Keratinocyte (primary cell): ENCODE measurements around the gene PTGES3. TPM values are rescaled to one million over a fixed set of nuclear protein-coding genes. Genes with fewer than 3 reads are reported as not detected.

Experiments used
- DNase-seq: peaks from one replicate; pipeline ENCODE4 v3.0.0-alpha.2; 2011; ENCODE audit warnings: low read depth, missing footprints, low spot score
- FAIRE-seq: peaks from 2 replicates; lab custom pipeline; 2011; peaks lifted over from hg19 to GRCh38; lab: Jason Lieb, UNC
- H2AFZ ChIP-seq: 2 replicates; pipeline ENCODE4 v1.6.0; 2012; ENCODE audit warnings: low read length, control low read depth, inconsistent platforms; ENCODE audit not compliant: control insufficient read depth
- H3K27ac ChIP-seq: 2 replicates; pipeline ENCODE4 v1.5.1; 2011; ENCODE audit warnings: low read length; ENCODE audit not compliant: control insufficient read depth, insufficient read depth
- H3K27me3 ChIP-seq: 3 replicates; pipeline ENCODE4 v1.6.0; 2011; ENCODE audit warnings: low read length; ENCODE audit not compliant: control insufficient read depth, insufficient read depth; ENCODE audit errors: extremely low read depth
- H3K36me3 ChIP-seq, 2 experiments: 2 replicates in 1 of 2; 3 replicates in 1 of 2; pipeline ENCODE4 v1.5.1; 2011; ENCODE audit warnings: low read length in 2 of 2, mild to moderate bottlenecking in 1 of 2; ENCODE audit not compliant: control insufficient read depth in 2 of 2, insufficient read depth in 2 of 2; ENCODE audit errors: extremely low read depth in 1 of 2
- H3K4me1 ChIP-seq: 3 replicates; pipeline ENCODE4 v1.5.1; 2011; ENCODE audit warnings: low read length; ENCODE audit not compliant: control insufficient read depth, insufficient read depth; ENCODE audit errors: extremely low read depth
- H3K4me2 ChIP-seq: 3 replicates; pipeline ENCODE4 v1.6.0; 2011; ENCODE audit warnings: low read depth, low read length; ENCODE audit not compliant: control insufficient read depth, insufficient read depth; ENCODE audit errors: extremely low read depth
- H3K4me3 ChIP-seq, 3 experiments: fragments of 200-600 bp in 1 of 3; sonication (generic) in 1 of 3; 2 replicates in 2 of 3; 3 replicates in 1 of 3; pipeline ENCODE4 v1.5.1; 2011 to 2016; ENCODE audit warnings: low read length in 3 of 3, mild to moderate bottlenecking in 3 of 3, control low read depth in 2 of 3, inconsistent platforms in 1 of 3, low read depth in 1 of 3, mixed read lengths in 1 of 3, mixed run types in 1 of 3, moderate library complexity in 1 of 3; ENCODE audit not compliant: control insufficient read depth in 2 of 3, insufficient read depth in 2 of 3; ENCODE audit errors: extremely low read depth in 1 of 3
- H3K79me2 ChIP-seq: 2 replicates; pipeline ENCODE4 v1.6.0; 2012; ENCODE audit warnings: low read length; ENCODE audit not compliant: control insufficient read depth, insufficient read depth
- H3K9ac ChIP-seq: 3 replicates; pipeline ENCODE4 v1.6.0; 2011; ENCODE audit warnings: low read length; ENCODE audit not compliant: control insufficient read depth, insufficient read depth; ENCODE audit errors: extremely low read depth
- H3K9me1 ChIP-seq: 3 replicates; pipeline ENCODE4 v1.6.0; 2011; ENCODE audit warnings: low read length; ENCODE audit not compliant: control insufficient read depth, insufficient read depth; ENCODE audit errors: extremely low read depth
- H3K9me3 ChIP-seq: 2 replicates; pipeline ENCODE4 v1.5.1; 2012; ENCODE audit warnings: low read depth, low read length; ENCODE audit not compliant: control insufficient read depth
- H4K20me1 ChIP-seq: 3 replicates; pipeline ENCODE4 v1.6.0; 2011; ENCODE audit warnings: low read length; ENCODE audit not compliant: control insufficient read depth, insufficient read depth; ENCODE audit errors: extremely low read depth
- CTCF ChIP-seq, 3 experiments: IDR thresholded peaks in 1 of 3; conservative IDR thresholded peaks in 1 of 3; optimal IDR thresholded peaks in 1 of 3; 2 replicates in 2 of 3; 3 replicates in 1 of 3; pipeline versions ENCODE3 to v1.5.1; 2011; ENCODE audit warnings: low read length in 3 of 3, mild to moderate bottlenecking in 3 of 3, moderate library complexity in 2 of 3, control low read depth in 1 of 3, inconsistent platforms in 1 of 3; ENCODE audit not compliant: insufficient read depth in 2 of 3; ENCODE audit errors: extremely low read depth in 1 of 3
- EZH2 ChIP-seq: IDR thresholded peaks from one replicate; pipeline ENCODE4 v1.6.1; 2012; ENCODE audit warnings: inconsistent platforms, mild to moderate bottlenecking, low read length, moderate library complexity
- dilution Hi-C: fragments of 300-500 bp; cut with MboI; formaldehyde crosslinking; loops from one replicate; pipeline ENCODE4 v1.7.0; 2020; ENCODE audit warnings: low sequenced_read_pairs; ENCODE audit not compliant: extremely low pct_ligation_motif_present
- polyA plus RNA-seq, 5 experiments: library from polyadenylated mRNA; depleted of rRNA in 3 of 5; stranded (reverse) in 3 of 5; stranded (forward) in 1 of 5; unstranded in 1 of 5; fragments of >200 nt; gene quantifications; 1 replicate in 1 of 5; 2 replicates in 3 of 5; 3 replicates in 1 of 5; pipeline versions ENCODE4 v1.2.1 to v1.2.3, GENCODE V29; 2011 to 2012; ENCODE audit warnings: missing spikeins in 2 of 5, low read depth in 1 of 5, low replicate concordance in 1 of 5

PTGES3 gene
- polyA plus RNA-seq, 1 donor (not counting 4 experiments of a cell fraction or from before 2014, with no cell fraction given), result 136 TPM

- Histone ChIP-seq H4K20me1 (peaks cover 32% of the 10 kb centered on the region), H3K79me2 (peaks cover 99% of the 10 kb centered on the region), H2AFZ (no peak overlapping the region), H3K4me2 (no peak overlapping the region), H3K27ac (no peak overlapping the region), H3K9me3 (no peaks in the 10 kb centered on the region), H3K9ac (no peak overlapping the region), H3K36me3 (peaks cover 4 to 8% of the 10 kb centered on the region in 2 experiments), H3K9me1 (no peaks in the 10 kb centered on the region), H3K27me3 (no peaks in the 10 kb centered on the region), H3K4me1 (peaks cover 15% of the 10 kb centered on the region), H3K4me3 (no peak overlapping the region)
- dilution Hi-C loops, result no loop called here
- TF ChIP-seq CTCF (optimal IDR thresholded peaks at IDR 0.05 in 1 of 3, IDR thresholded peaks at IDR 0.05 in 1 of 3, conservative IDR thresholded peaks at IDR 0.05 in 1 of 3; ENCODE audit: extremely low read depth in 1 of 3, insufficient read depth in 2 of 3, low read length in 3 of 3) (no peak), EZH2 (no peak)
- FAIRE-seq, result no peak
- DNase-seq, result no peak
Measured at GRCh38 chr12:56682323-56682722, 5.8 kb downstream of the PTGES3 start.

- H4K20me1 ChIP-seq, result peaks cover 36% of the 10 kb centered on the region
- H3K9me1 ChIP-seq, result no peaks in the 10 kb centered on the region
- H3K27ac ChIP-seq, result no peak overlapping the region
- peaks cover 99% of the 10 kb centered on the region for H3K79me2 ChIP-seq
- no peak overlapping the region for H3K4me2 ChIP-seq
- dilution Hi-C loops, result no loop called here
- FAIRE-seq, result no peak
- no peak for TF ChIP-seq EZH2
- TF ChIP-seq CTCF (optimal IDR thresholded peaks at IDR 0.05 in 1 of 3, IDR thresholded peaks at IDR 0.05 in 1 of 3, conservative IDR thresholded peaks at IDR 0.05 in 1 of 3; ENCODE audit: extremely low read depth in 1 of 3, insufficient read depth in 2 of 3, low read length in 3 of 3), result no peak
- no peaks in the 10 kb centered on the region for H3K9me3 ChIP-seq
- no peak overlapping the region for H3K9ac ChIP-seq
- no peak overlapping the region for H2AFZ ChIP-seq
- DNase-seq, result no peak
- no peaks in the 10 kb centered on the region for H3K27me3 ChIP-seq
- peaks cover 0 to 10% of the 10 kb centered on the region in 2 experiments for H3K36me3 ChIP-seq
- H3K4me1 ChIP-seq, result peaks cover 13% of the 10 kb centered on the region
- no peak overlapping the region for H3K4me3 ChIP-seq
Measured at GRCh38 chr12:56679883-56680575, 8.1 kb downstream of the PTGES3 start.
